Hypothalamus (tissue), 51 donors: ENCODE results near the gene SPINK7.

Source experiments
- DNase-seq, 51 donors: peaks; one replicate each; lab custom pipeline; 2025; lab: John Stamatoyannopoulos, UW

The SPINK7 gene

DNA sequence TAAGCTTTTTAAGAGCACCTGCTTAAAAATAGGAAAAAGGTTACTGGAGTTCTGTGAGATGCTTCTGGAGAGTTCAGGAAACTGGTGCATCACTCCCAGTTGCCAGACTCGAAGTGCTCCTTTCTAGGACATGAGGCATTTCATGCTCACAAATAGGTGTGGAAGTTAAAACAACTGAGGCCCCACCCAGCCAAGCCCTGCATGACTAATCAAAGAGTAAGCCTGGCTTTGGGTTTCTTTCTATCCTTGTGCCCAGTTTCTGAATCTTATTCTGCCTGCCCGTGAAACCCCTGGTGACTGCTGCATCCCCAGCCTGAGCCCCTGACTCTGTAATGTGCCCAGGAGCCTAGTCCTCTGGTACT is 30.8 kb downstream of the SPINK7 start:
- no peak for DNase-seq

GRCh38 chr5:148343603-148344487 is 31.6 kb downstream of the SPINK7 start:
- DNase-seq = no peak

- no peak for DNase-seq
Measured at GRCh38 chr5:148347706-148348105, 35.5 kb downstream of the SPINK7 start.

GRCh38 chr5:148352696-148353095 is 40.5 kb downstream of the SPINK7 start:
- DNase-seq = no peak

- DNase-seq = no peak
Measured at GRCh38 chr5:148353634-148354033, 41.4 kb downstream of the SPINK7 start.

GRCh38 chr5:148364343-148364742 is 52.1 kb downstream of the SPINK7 start:
- no peak for DNase-seq
